Keratinocyte (primary cell): ENCODE measurements around the gene RGS9. TPM values are rescaled to one million over a fixed set of nuclear protein-coding genes. Genes with fewer than 3 reads are reported as not detected.

ENCODE experiments used
- DNase-seq: peaks from one replicate; pipeline ENCODE4 v3.0.0-alpha.2; 2011; ENCODE audit warnings: low read depth, missing footprints, low spot score
- FAIRE-seq: peaks from 2 replicates; lab custom pipeline; 2011; peaks lifted over from hg19 to GRCh38; lab: Jason Lieb, UNC
- H2AFZ ChIP-seq: 2 replicates; pipeline ENCODE4 v1.6.0; 2012; ENCODE audit warnings: low read length, control low read depth, inconsistent platforms; ENCODE audit not compliant: control insufficient read depth
- H3K27ac ChIP-seq: 2 replicates; pipeline ENCODE4 v1.5.1; 2011; ENCODE audit warnings: low read length; ENCODE audit not compliant: control insufficient read depth, insufficient read depth
- H3K27me3 ChIP-seq: 3 replicates; pipeline ENCODE4 v1.6.0; 2011; ENCODE audit warnings: low read length; ENCODE audit not compliant: control insufficient read depth, insufficient read depth; ENCODE audit errors: extremely low read depth
- H3K36me3 ChIP-seq, 2 experiments: 2 replicates in 1 of 2; 3 replicates in 1 of 2; pipeline ENCODE4 v1.5.1; 2011; ENCODE audit warnings: low read length in 2 of 2, mild to moderate bottlenecking in 1 of 2; ENCODE audit not compliant: control insufficient read depth in 2 of 2, insufficient read depth in 2 of 2; ENCODE audit errors: extremely low read depth in 1 of 2
- H3K4me1 ChIP-seq: 3 replicates; pipeline ENCODE4 v1.5.1; 2011; ENCODE audit warnings: low read length; ENCODE audit not compliant: control insufficient read depth, insufficient read depth; ENCODE audit errors: extremely low read depth
- H3K4me2 ChIP-seq: 3 replicates; pipeline ENCODE4 v1.6.0; 2011; ENCODE audit warnings: low read depth, low read length; ENCODE audit not compliant: control insufficient read depth, insufficient read depth; ENCODE audit errors: extremely low read depth
- H3K4me3 ChIP-seq, 3 experiments: fragments of 200-600 bp in 1 of 3; sonication (generic) in 1 of 3; 2 replicates in 2 of 3; 3 replicates in 1 of 3; pipeline ENCODE4 v1.5.1; 2011 to 2016; ENCODE audit warnings: low read length in 3 of 3, mild to moderate bottlenecking in 3 of 3, control low read depth in 2 of 3, inconsistent platforms in 1 of 3, low read depth in 1 of 3, mixed read lengths in 1 of 3, mixed run types in 1 of 3, moderate library complexity in 1 of 3; ENCODE audit not compliant: control insufficient read depth in 2 of 3, insufficient read depth in 2 of 3; ENCODE audit errors: extremely low read depth in 1 of 3
- H3K79me2 ChIP-seq: 2 replicates; pipeline ENCODE4 v1.6.0; 2012; ENCODE audit warnings: low read length; ENCODE audit not compliant: control insufficient read depth, insufficient read depth
- H3K9ac ChIP-seq: 3 replicates; pipeline ENCODE4 v1.6.0; 2011; ENCODE audit warnings: low read length; ENCODE audit not compliant: control insufficient read depth, insufficient read depth; ENCODE audit errors: extremely low read depth
- H3K9me1 ChIP-seq: 3 replicates; pipeline ENCODE4 v1.6.0; 2011; ENCODE audit warnings: low read length; ENCODE audit not compliant: control insufficient read depth, insufficient read depth; ENCODE audit errors: extremely low read depth
- H3K9me3 ChIP-seq: 2 replicates; pipeline ENCODE4 v1.5.1; 2012; ENCODE audit warnings: low read depth, low read length; ENCODE audit not compliant: control insufficient read depth
- H4K20me1 ChIP-seq: 3 replicates; pipeline ENCODE4 v1.6.0; 2011; ENCODE audit warnings: low read length; ENCODE audit not compliant: control insufficient read depth, insufficient read depth; ENCODE audit errors: extremely low read depth
- CTCF ChIP-seq, 3 experiments: IDR thresholded peaks in 1 of 3; conservative IDR thresholded peaks in 1 of 3; optimal IDR thresholded peaks in 1 of 3; 2 replicates in 2 of 3; 3 replicates in 1 of 3; pipeline versions ENCODE3 to v1.5.1; 2011; ENCODE audit warnings: low read length in 3 of 3, mild to moderate bottlenecking in 3 of 3, moderate library complexity in 2 of 3, control low read depth in 1 of 3, inconsistent platforms in 1 of 3; ENCODE audit not compliant: insufficient read depth in 2 of 3; ENCODE audit errors: extremely low read depth in 1 of 3
- EZH2 ChIP-seq: IDR thresholded peaks from one replicate; pipeline ENCODE4 v1.6.1; 2012; ENCODE audit warnings: inconsistent platforms, mild to moderate bottlenecking, low read length, moderate library complexity
- dilution Hi-C: fragments of 300-500 bp; cut with MboI; formaldehyde crosslinking; loops from one replicate; pipeline ENCODE4 v1.7.0; 2020; ENCODE audit warnings: low sequenced_read_pairs; ENCODE audit not compliant: extremely low pct_ligation_motif_present
- polyA plus RNA-seq, 5 experiments: library from polyadenylated mRNA; depleted of rRNA in 3 of 5; stranded (reverse) in 3 of 5; stranded (forward) in 1 of 5; unstranded in 1 of 5; fragments of >200 nt; gene quantifications; 1 replicate in 1 of 5; 2 replicates in 3 of 5; 3 replicates in 1 of 5; pipeline versions ENCODE4 v1.2.1 to v1.2.3, GENCODE V29; 2011 to 2012; ENCODE audit warnings: missing spikeins in 2 of 5, low read depth in 1 of 5, low replicate concordance in 1 of 5
- small RNA-seq, 3 experiments: library from RNA; depleted of rRNA; stranded (forward); fragments of <200 nt; gene quantifications; one replicate each; pipeline ENCODE3, GENCODE V24; 2012; ENCODE audit warnings: low read depth in 3 of 3, low replicate concordance in 1 of 3; ENCODE audit not compliant: insufficient read length in 3 of 3

Gene RGS9
- polyA plus RNA-seq, 1 donor (not counting 4 experiments of a cell fraction or from before 2014, with no cell fraction given) = 4.8 TPM

DNA sequence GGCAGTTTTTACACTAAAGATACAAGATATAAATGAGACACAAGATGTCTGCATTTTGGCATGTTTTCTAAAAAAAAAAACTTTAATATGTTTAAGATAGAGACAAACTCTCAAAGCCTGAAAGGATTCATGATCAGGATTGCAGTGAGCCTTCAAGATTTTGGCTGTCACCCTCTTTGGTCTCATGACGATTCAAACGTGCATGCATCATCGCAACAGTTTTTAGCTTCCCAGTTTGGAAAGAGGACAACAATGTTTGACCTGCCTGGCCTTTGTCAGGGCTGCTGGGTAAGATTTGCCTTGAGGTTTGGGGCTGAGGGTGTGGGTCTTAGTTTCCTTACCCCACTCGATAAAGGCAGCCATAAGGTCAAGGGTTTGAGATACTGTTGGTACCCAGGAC lies 134.1 kb downstream of the RGS9 start:
- no peak overlapping the region for H3K27ac ChIP-seq
- H3K4me3 ChIP-seq = no peak overlapping the region
- H3K4me2 ChIP-seq = no peak overlapping the region
- DNase-seq = no peak
- TF ChIP-seq EZH2 (no peak), CTCF (optimal IDR thresholded peaks at IDR 0.05 in 1 of 3, IDR thresholded peaks at IDR 0.05 in 1 of 3, conservative IDR thresholded peaks at IDR 0.05 in 1 of 3; ENCODE audit: extremely low read depth in 1 of 3, insufficient read depth in 2 of 3, low read length in 3 of 3) (no peak)
- no peaks in the 10 kb centered on the region for H3K36me3 ChIP-seq
- H3K79me2 ChIP-seq = no peaks in the 10 kb centered on the region
- H3K4me1 ChIP-seq = no peaks in the 10 kb centered on the region
- H3K9ac ChIP-seq = no peak overlapping the region
- dilution Hi-C loops = no loop called here
- FAIRE-seq = no peak
- no peaks in the 10 kb centered on the region for H3K9me3 ChIP-seq
- H2AFZ ChIP-seq = no peak overlapping the region
- H4K20me1 ChIP-seq = no peaks in the 10 kb centered on the region
- H3K9me1 ChIP-seq = no peaks in the 10 kb centered on the region
- H3K27me3 ChIP-seq = peaks cover 8% of the 10 kb centered on the region

Small RNAs within 50 kb of the gene (small RNA-seq; reads per million reads assigned to genes)
- 0 reads per million in 3 experiments for gene AC060771.1

Other genes starting within 250 kb of the RGS9 start
- gene LRRC37A3, start 217.9 kb upstream of the RGS9 start, polyA plus RNA-seq = 1.2 to 3.2 TPM (median 2.0 TPM) in 3 replicates
- gene GNA13, start 80.6 kb upstream of the RGS9 start, polyA plus RNA-seq = 23.6 to 38.9 TPM (median 27.3 TPM) in 3 replicates